Measurements from ENCODE around the gene CACNA1H.
A peak's percentile ranks its signal among the peaks of the same experiment; 100 is the strongest.
"Not testable (repeated sequence)": the region's sequence is repeated elsewhere in the genome, so short reads cannot be mapped to it uniquely, and the experiment has no call there.

CACNA1H gene

GRCh38 chr16:1238909-1239308 lies 86.0 kb downstream of the CACNA1H start:
- intact Hi-C loops (cut with DNase I), result not testable (repeated sequence)
- peak in 2 of 10 donors; percentile 55 to 82 for DNase-seq

GRCh38 chr16:1239575-1239974 lies 86.7 kb downstream of the CACNA1H start:
- DNase-seq, result peak in 2 of 10 donors; percentile 42 to 67
- intact Hi-C loops (cut with DNase I), result not testable (repeated sequence)

GRCh38 chr16:1240436-1240835 lies 87.5 kb downstream of the CACNA1H start, which contains the start of gene TPSAB1:
TSS of gene TPSAB1 (plus strand) at chr16:1240705. CDS start at chr16:1240939, 234 bp downstream.
- peak in 1 of 10 donors; percentile 49 for DNase-seq
- intact Hi-C loops (cut with DNase I), result not testable (repeated sequence)

DNA sequence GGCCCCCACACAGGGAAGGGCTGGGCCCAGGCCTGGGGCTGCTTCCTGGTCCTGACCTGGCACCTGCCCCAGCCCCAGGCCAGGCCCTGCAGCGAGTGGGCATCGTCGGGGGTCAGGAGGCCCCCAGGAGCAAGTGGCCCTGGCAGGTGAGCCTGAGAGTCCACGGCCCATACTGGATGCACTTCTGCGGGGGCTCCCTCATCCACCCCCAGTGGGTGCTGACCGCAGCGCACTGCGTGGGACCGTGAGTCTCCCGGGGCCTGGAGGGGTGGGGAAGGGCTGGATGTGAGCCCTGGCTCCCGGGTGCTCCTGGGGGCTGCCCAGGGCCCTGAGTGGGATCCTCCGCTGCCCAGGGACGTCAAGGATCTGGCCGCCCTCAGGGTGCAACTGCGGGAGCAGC lies 88.2 kb downstream of the CACNA1H start:
- peak in 3 of 10 donors; percentile 25 to 56 (median 29) for DNase-seq
- intact Hi-C loops (cut with DNase I), result not testable (repeated sequence)

- peak in 2 of 10 donors; percentile 54 to 57 for DNase-seq
- intact Hi-C loops (cut with DNase I), result not testable (repeated sequence)
Measured at GRCh38 chr16:1243363-1243762, 90.5 kb downstream of the CACNA1H start.

- DNase-seq, result peak in 3 of 10 donors; percentile 54 to 68 (median 56)
- intact Hi-C loops (cut with DNase I), result not testable (repeated sequence)
Measured at GRCh38 chr16:1243907-1244850, 91.3 kb downstream of the CACNA1H start.

DNA sequence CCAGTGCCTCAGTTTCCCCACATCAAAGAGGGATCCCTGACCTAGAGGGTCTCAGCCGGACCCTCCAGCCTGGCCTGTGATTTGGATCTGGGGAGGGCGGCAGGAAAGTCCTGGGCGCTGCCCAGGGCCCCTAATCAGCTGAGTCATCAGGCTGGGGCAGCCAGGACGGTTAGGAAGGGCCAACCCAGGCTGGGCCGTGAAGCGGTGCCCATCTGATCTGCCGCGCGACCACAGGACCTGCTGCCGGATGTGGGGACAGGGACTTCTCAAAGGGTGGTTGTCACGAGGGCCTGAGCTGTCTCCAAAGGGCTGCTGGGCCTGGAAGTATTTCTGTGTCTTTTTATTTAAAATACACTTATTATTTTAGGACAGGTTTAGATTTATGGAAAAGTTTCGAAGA lies 92.0 kb downstream of the CACNA1H start:
- peak in 3 of 10 donors; percentile 62 to 82 (median 70) for DNase-seq
- intact Hi-C loops (cut with DNase I), result no loop called here

- intact Hi-C loops (cut with DNase I), result no loop called here
- peak in 3 of 10 donors; percentile 58 to 72 (median 61) for DNase-seq
Measured at GRCh38 chr16:1245452-1246020, 92.6 kb downstream of the CACNA1H start.

DNA sequence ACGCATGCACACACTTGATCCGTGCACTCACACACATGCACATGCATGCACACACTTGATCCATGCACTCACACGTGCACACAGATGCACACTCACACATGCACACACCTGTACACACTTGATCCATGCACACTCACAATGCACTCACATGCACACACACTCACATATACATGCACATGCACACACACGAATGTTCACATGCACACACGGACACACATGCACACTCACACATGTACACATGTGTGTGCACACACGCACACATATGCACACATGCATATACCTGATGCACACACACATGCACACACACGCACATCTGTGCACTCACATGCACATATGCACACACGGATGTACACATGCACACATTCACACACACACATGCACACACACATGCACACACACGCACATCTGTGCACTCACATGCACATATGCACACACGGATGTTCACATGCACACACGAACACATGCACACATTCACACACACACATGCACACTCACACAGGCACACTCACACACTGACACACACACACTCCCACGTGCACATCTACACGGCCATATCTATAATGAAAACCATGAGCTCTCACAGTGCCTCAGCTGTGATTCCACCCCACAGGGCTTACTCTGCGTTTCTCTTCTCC lies 95.1 kb downstream of the CACNA1H start:
- intact Hi-C loops (cut with DNase I), result not testable (repeated sequence)
- peak in 2 of 10 donors; percentile 5 to 21 for DNase-seq

DNA sequence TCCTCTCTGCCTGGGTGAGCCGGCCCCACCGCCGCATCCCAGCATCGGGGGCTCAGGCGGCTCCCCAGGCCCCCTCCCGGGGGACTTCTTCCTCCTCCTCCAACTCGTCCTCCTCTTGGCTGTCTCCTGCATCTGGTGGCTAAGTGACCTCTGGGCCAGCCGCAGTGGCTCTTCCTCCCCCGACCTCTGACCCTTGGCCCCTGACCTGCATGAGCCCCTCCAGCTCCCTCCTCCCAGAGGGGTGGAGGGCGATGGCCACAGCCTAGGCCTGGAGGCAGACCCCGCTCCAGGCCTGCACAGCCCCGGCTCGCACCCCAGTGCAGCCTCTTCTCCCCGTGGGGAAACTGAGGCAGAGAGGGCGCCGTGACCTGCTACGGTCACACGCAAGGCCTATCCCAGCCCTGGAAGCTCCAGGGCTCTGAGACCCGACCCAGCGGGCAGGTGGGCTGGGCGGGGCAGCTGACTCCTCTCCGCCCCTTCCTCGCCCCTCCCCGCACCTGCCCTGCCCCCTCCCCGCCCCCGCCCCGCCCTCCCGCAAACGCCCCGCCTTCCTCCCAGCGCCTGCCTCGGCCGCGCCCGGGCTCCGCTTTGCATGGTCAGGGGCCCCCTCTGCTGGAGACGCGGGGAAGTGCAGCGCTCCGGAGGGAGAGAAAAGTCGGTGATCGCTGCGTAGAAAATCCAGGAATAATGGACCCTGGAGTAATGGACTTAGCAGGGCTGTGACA lies 96.3 kb downstream of the CACNA1H start:
- intact Hi-C loops (cut with DNase I), result not testable (repeated sequence)
- DNase-seq, result peak in 2 of 10 donors; percentile 18 to 67

DNA sequence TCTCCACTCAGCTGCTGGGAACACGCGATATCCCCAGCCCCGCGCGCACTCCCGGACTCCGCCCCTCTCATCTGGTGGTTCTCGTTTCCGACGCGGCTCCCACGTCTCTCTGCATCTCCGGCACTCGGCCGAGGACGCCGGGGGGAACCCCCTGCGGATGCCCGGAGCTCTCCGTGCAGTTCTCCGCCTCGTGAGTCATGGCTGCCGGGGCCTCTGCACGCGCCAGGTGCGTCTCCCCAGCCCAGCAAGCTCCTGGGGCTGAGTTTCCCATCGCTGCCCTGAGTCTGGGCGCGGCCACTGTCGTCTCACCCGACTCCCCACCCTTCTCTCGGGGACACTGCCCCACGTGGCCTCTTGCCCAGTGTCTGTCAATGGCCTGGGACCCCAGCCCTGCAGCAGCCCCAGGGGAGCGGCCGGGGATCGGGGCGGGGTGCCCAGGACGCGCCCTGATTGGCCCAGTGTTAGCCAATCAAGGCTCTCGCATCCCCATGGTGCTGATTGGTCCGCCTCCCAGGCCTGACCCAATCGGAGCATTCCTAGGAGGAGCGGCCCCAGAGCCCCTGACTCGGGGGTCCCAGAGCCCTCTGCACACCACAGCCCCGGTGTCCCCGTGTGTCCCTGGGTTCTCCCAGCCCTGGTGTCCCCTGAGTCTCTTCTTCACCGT lies 100.9 kb downstream of the CACNA1H start:
- intact Hi-C loops (cut with DNase I); DNase-seq: not testable (repeated sequence)

- peak in 2 of 10 donors; percentile 55 to 60 for DNase-seq
Measured at GRCh38 chr16:1254821-1255220, 101.9 kb downstream of the CACNA1H start.

GRCh38 chr16:1255276-1256122 lies 102.6 kb downstream of the CACNA1H start, which contains the start of gene TPSD1:
TSS of gene TPSD1 (plus strand) at chr16:1256069. CDS start at chr16:1256281, 212 bp downstream.
- intact Hi-C loops (cut with DNase I), result not testable (repeated sequence)
- DNase-seq, result peak in 2 of 10 donors; percentile 59 to 63

More at GRCh38 chr16:1254821-1255220, 101.9 kb downstream of the CACNA1H start:
- intact Hi-C loops (cut with DNase I), result not testable (repeated sequence)

- DNase-seq, result peak in 2 of 10 donors; percentile 62 to 75
- intact Hi-C loops (cut with DNase I), result not testable (repeated sequence)
Measured at GRCh38 chr16:1256296-1256873, 103.5 kb downstream of the CACNA1H start.

DNA sequence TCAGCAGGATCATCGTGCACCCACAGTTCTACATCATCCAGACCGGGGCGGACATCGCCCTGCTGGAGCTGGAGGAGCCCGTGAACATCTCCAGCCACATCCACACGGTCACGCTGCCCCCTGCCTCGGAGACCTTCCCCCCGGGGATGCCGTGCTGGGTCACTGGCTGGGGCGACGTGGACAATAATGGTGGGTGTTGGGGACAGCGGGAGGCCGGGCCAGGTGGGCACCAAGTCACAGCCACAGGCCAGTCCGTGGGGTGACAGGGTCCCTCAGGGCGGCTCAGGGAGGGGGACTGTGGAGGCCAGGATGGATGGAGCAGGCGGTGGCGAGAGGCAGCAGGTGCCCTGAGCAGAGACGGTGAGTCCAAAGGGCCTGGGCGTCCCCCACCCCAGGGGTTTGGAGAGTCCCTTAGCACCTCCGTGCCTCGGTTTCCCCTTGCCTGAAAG lies 104.0 kb downstream of the CACNA1H start:
- intact Hi-C loops (cut with DNase I), result no loop called here
- DNase-seq, result peak in 3 of 10 donors; percentile 53 to 82 (median 77)

DNA sequence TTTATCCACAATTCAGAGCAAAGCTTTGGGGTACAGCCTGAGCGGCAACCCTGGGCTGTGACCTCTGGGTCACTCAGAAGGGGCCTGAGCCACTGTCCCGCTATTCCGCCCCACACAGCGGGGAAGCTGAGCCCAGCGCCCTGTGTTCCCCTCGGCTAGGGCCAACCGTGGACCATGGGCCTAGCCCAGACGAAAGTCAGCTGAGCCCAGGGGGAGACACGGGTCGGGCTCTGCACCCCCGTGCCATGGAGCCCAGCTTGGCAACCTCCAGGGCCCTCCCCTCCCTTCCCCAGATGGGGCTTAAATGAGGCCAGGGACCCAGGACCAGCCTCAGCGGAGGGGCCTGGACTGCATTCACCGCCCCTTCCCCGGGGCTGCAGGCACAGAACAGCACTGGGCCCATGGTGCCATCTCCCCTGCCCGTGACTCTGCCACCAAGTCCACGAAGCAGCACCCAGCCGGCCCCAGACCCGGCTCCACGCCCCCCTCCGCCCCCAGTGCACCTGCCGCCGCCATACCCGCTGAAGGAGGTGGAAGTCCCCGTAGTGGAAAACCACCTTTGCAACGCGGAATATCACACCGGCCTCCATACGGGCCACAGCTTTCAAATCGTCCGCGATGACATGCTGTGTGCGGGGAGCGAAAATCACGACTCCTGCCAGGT lies 104.8 kb downstream of the CACNA1H start:
- intact Hi-C loops (cut with DNase I), result no loop called here

GRCh38 chr16:1258225-1258600 lies 105.3 kb downstream of the CACNA1H start:
- peak in 2 of 10 donors; percentile 62 to 64 for DNase-seq
- intact Hi-C loops (cut with DNase I), result no loop called here

More for the DNA sequence above, 104.8 kb downstream of the CACNA1H start:
- DNase-seq, result peak in 2 of 10 donors; percentile 64 to 74

Measured in posterior cingulate gyrus (tissue), 11 donors.